Stimulated activated CD4-positive, alpha-beta T cell treated with anti-CD3 and anti-CD28 coated beads, Interleukin-2, amount 100 ng/mL, for 48 hours (primary cell): ENCODE measurements around the gene LRRC75A.
"Not testable (repeated sequence)": the region's sequence is repeated elsewhere in the genome, so short reads cannot be mapped to it uniquely, and the experiment has no call there.

Experiments used
- DNase-seq, 2 donors: peaks; one replicate each; pipeline ENCODE4 v3.0.0-alpha.2; 2020

The LRRC75A gene

GRCh38 chr17:16471295-16471694 lies 20.7 kb downstream of the LRRC75A start:
- no peak for DNase-seq

GRCh38 chr17:16470265-16470664 lies 21.7 kb downstream of the LRRC75A start:
- no peak for DNase-seq

DNA sequence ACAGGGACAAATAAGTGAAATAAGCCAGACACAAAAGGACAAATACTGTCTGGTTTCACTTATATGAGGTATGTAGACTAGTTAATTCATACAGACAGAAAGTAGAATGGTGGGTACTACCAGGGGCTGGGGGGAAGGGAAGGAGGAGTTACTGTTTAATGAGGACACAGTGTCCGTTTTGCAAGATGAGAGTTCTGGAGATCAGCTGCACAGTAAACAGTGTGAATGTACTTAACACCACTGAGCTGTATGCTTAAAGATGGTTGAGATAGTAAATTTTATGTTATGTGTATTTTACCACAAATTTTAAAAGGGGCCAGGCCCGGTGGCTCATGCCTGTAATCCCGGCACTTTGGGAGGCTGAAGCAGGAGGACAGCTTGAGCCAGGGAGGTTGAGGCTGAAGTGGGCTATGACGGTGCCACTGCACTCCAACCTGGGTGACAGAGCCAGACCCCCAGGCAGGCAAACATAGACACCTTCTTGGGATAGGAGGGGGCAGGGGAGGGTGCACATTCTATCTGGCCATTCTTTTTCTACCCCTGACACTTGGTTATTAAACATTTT lies 23.5 kb downstream of the LRRC75A start:
- DNase-seq, result no peak

DNA sequence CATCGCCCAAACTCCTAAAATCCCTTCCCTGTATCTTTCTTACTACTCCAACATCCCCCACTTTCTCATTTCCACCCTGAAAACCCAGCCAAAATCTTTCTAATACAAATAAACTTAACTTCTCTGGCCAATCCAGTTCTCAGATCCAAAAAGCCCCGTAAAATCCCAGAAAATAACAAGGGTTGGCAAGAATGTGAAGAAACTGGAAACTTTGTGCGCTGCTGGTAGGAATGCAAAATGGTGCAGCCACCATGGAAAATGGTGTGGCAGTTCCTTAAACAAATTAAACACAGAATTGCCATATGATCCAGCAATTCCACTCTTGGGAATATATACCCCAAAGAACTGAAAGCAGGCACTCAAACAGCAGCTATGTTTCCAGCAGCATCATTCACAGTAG lies 24.1 kb downstream of the LRRC75A start:
- no peak for DNase-seq

GRCh38 chr17:16467044-16467443 lies 24.9 kb downstream of the LRRC75A start:
- DNase-seq, result no peak

DNA sequence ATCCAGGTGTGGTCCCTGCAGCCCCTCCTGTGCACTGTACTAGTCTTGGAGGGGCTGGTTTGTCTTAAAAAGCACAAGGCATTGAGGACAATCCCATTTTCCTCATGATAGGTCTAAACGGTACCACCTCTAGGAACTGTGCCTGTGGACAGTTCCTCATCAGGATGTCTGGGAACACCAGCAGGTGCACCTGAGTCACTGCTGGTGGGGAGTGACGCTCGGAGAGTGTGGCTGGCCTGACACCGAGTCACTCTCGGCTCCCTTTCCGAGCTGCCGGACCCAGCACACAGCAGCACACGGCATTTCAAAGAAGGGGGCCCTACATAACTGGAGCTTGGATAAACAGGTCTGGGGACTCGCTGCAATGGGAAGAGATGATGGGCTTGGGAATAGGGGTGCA lies 25.6 kb downstream of the LRRC75A start:
- DNase-seq, result no peak

GRCh38 chr17:16465861-16466338 lies 26.1 kb downstream of the LRRC75A start:
- no peak for DNase-seq

- DNase-seq, result no peak
Measured at GRCh38 chr17:16465052-16465312, 27.0 kb downstream of the LRRC75A start.

DNA sequence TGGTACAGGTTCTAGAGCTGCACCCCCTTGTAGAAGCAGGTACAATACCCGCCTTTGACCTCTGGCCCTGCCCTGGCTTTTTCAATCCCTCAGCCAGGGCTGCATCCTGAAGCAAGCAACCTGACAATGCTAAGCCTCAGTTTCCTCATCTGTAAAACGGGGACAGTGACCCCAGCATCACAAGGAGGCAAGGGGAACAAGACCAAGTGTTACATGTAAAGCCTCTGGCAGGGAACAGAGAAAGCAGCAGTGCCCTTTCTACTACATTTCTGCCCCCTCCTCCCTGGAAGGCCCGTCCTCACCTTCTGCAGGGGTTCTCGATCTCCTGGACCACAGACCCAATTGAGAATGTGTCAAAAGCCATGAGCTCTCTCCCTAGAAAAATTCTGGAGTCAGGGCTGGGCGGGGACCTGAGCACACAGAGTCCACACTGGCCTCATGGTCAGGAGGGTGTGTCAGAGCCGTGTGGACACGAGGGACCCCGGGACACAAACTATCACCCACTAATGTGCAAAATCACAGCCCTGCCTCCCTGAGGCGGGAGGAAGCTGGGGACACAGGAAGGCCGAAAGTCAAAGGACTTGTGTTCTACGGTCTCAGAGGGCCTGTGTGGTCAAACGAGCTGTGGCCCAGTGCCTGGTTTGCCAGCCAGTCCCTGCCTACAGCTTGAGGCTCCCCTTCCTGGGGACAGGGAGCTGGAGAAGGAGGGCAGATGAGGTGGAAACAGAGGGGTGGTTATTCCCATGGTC lies 27.5 kb downstream of the LRRC75A start:
- no peak for DNase-seq

GRCh38 chr17:16463358-16464302 lies 28.4 kb downstream of the LRRC75A start:
- no peak for DNase-seq

DNA sequence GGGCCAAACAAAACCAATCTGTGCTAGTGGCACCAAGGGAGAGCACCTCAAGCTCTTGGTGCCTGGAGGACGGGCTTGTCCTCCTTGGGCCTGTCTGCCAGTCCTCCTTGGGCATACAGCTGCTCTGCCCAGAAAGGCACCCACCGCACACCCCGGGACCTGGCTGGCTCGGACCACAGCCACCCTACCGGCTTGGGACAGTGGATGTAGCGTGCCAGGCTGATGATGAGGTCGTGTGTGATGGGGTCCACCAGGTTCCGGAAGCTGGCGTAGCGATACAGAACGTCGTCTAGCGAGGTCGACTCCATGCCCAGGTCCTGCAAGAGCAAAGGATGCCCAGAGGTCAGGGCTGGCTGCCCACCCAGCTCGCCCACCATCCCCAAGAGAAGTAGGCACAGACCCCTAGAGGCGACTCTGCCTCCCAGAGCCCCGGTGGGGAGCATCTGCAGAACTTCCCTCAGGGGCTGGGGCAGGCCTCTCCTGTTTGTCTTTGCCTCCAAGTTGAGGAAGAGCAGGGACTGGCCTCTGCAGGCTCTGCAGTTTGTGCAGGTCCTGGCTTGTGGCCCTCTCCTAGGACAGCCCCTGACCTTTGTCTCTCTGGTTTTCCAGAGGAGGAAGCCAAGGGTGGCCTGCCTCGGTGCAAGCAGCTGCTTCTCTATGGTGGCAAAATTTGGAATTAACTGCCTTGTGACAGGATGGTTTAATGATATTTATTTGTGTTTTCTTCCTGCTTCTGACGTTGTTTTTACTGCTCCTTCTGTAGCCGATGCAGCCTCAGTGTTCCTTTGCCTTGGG lies 29.7 kb downstream of the LRRC75A start:
- DNase-seq, result no peak

DNA sequence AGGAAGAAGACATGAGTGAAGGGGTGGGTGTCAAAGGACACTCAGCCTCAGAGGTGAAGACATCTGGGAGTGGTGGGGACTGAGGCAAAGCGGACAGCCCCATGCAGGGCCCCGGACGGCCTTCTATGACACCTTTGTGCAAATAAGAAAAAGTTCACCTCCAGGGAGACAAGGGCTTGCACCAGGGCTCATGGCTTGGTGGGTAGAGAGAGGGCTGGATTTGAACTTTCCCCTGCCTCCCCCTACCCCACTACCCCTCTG lies 30.5 kb downstream of the LRRC75A start:
- DNase-seq, result no peak

DNA sequence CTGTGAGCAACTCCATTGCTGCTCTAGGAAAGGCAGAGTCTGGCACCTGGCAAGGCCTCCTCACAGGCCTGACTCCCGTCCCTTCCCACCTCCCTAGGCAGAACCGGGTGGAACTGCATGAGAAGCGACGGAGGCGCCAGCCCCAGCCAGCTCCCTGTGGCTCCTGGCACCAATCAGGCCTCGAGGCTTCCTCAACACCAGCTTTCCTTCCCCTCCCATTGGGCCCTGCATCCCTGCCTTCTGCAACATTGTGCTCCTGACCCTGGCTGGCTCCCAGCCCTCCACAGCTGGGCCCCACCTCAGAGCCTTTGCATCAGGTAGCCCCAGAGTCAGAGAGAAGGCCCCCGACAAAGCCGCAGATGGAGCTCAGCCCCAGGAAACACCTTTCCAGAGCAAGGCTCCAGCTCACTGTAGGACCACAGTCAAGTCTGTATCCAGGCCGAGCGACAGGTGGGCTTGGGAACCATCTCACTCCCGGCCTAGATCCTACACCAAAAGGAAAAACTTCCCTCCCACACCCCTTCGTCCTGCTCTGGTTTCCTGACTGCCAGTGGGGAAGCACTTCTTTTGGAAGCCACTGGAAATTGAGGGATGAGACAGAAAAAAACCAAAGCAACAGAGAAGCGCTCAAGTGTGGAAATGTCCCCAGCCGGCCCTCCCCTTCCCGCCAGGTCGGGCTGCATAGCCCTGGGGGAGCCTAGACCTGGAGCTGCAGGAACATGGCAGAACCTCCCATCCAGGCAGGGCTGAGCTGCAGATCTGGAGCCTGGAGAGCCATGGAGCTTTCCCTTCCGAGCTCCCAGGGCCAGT lies 31.0 kb downstream of the LRRC75A start:
- DNase-seq, result no peak

DNA sequence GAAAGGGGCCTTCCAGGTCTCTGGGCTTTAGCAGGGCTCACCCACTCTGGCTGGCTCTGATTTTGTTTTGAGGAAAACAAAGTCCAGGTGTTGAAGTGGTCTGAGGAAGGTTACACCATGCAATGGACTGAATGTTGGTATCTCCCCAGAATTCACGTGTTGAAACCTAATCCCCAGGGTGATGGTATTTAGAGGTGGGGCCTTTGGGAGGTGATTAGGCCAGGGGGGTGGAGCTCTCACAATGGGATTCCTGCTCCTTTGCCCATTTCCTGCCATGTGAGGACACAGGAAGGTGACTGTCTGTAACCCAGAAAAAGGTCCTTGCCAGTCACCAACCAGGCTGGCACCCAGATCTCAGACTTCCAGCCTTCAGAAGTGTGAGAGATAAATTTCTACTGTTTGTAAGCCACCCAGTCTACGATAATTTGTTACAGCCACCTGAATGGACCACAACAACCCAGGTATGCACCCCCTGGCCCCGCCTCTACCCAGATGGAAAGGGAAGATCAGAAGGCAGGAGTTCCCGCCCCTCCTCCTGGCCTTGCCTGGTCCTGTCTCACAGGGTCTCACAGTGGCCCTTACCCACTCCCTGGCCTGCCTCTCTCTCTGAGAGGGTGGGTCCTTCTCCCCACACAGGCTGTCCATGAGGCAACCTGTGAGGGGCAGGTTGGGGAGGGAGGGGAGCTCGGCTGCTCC lies 32.0 kb downstream of the LRRC75A start:
- no peak for DNase-seq

DNA sequence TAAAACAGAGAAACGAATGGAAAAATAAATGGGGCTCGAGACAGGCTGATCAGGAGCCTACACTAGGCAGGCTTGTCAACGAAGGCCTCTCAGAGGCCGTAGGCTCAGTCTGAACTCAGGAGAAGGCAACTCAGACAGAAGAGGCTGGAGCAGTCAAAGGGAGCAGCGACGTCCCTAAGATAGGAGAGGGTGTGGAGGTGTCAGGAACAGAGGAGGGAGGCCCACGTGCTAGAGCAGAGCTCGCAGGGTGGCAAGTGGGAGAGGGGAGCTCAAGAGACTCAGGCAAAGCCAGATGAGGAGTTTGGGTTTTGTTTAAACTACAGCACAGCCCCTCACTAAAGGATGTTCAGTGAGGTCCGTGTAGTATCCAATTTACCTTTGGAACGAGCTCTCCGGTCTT lies 32.7 kb downstream of the LRRC75A start:
- no peak for DNase-seq

DNA sequence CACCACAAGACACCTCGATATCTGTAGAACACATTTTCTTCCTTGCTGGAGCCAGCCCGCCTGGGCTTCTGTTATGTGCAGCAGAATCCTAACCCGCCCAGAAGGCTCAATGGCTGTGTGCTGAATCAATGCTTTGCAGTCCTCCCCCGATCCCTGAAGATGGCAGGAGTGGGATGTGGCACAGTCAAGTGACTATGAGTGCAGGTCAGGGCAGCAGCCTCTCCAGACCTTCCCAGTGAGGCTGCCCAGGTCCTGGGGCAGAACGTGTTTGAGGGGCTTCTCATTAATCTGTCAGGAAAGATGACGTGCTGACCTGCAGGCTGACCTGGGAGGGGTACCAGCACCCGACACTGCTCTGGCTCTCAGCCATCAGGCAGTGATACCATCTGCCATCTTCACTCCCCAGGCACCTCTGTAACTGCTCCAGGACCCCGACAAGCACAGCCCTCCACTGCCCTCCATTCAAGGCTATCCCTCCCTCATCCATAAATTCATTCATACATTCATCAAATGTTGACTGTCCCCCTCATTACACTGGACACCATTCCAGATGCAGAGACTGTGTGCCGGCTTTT lies 35.2 kb downstream of the LRRC75A start:
- DNase-seq, result no peak

GRCh38 chr17:16455997-16456741 lies 35.8 kb downstream of the LRRC75A start:
- no peak for DNase-seq

DNA sequence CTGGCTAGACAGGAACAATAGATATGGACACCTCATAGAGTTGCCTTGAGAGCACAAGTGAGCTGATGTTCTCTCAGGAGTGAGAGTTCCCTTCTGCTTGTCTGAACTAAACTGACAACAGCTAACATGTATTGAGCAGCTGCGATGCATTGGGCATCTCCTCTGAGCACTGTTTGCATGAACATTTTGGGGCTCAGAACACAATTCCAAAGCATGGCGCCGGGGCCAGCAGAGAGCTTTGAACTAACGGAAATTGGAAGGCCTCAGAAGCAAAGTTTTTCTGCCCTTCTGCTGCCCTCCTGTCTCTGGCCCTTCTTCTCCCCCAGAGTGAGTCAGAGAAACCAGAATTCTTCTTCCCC lies 38.5 kb downstream of the LRRC75A start:
- DNase-seq, result no peak

- not testable (repeated sequence) for DNase-seq
Measured at GRCh38 chr17:16452268-16452667, 39.7 kb downstream of the LRRC75A start.

DNA sequence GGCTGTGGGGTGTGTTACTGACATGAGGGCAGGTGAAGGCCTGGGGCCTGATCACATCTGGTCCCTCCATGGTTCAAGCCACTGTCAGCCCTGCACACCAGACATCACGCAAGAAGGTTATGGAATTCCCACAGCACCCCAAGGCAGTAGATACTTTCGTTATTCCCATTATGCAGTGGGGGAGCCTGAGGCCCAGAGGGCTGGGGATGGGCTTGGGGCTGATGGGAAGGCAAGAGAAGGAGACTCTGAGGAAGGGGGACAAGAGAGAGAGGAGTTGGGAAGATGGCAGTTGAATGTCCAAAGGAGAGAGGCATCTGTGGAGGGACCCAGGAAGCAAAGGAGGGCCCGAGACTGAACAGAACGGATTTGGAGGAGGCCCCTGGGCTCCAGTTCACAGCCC lies 42.0 kb downstream of the LRRC75A start:
- DNase-seq, result no peak

DNA sequence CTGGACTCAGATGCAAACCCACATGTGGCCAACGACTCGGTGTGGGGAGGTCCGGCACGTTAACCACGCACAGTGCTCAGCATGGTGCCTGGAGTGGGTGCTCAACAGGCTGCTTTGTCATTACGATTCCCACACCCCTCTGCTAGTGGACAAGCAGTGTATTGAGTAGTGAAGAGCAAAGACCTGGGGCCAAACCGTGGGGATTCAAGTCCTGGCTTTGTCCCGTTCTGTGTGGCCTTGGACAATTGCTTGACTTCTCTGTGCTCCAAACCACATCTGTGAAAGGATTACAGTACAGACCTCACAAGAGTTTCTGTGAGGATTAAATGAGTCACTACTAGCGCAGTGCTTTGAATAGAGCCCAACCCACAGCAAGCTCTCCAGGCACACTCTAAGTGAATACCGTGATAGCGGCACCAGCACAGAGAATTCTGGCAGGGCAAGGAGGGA lies 42.8 kb downstream of the LRRC75A start:
- no peak for DNase-seq
